GM19025 (cell line): ENCODE results near the gene MUCL3.
"Not testable (repeated sequence)": the region's sequence is repeated elsewhere in the genome, so short reads cannot be mapped to it uniquely, and the experiment has no call there.

Experiments used
- ATAC-seq: cut with Tn5 transposase; IDR thresholded peaks from one replicate; pipeline ENCODE4 v1.9.1; 2021; ENCODE audit warnings: mild to moderate bottlenecking, low read depth, moderate library complexity; ENCODE audit not compliant: unreplicated experiment

Gene MUCL3

GRCh38 chr6:30940361-30940986 lies at the start of gene MUCL3:
Gene MUCL3 (plus strand): TSS chr6:30940973. CDS start chr6:30941000, 27 bp downstream.
- no peak for ATAC-seq

DNA sequence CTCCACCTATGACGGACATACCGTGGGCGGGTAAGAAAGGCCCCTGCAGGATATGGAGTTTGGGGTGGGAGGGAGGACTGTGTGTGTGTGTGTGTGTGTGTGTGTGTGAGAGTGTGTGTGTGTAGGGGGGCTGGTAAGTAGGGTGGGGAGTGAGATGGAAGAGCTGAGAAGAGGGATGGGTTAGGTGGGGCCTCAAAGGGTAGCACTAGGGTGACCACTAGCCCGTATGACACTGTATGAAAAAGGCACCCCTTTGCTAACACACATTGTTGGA lies 49.4 kb upstream of the MUCL3 start:
- ATAC-seq: no peak

GRCh38 chr6:30891816-30892538 lies 48.8 kb upstream of the MUCL3 start:
- ATAC-seq: no peak

- ATAC-seq: no peak
Measured at GRCh38 chr6:30893001-30893591, 47.7 kb upstream of the MUCL3 start.

GRCh38 chr6:30893666-30894065 lies 47.1 kb upstream of the MUCL3 start:
- no peak for ATAC-seq

- ATAC-seq: no peak
Measured at GRCh38 chr6:30894381-30894780, 46.4 kb upstream of the MUCL3 start.

- ATAC-seq: no peak
Measured at GRCh38 chr6:30894935-30895334, 45.8 kb upstream of the MUCL3 start.

DNA sequence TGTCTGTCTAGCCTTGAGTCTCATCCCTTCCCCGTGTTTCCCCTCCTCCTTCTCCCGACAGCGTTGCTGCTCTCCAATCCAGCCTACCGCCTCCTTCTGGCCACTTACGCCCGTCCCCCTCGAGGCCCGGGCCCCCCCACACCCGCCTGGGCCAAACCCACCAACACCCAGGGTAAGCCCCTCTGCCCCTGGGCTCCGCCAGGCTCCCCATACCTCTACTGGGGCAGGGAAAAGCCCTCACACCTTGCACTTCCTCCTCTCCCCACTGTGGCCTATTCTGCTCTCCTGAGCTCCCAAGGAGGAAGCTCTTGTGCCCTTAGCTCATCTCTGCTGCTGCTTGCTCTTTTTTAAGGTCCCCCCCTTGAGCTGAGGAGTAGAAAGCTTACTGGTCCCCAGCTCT lies 45.4 kb upstream of the MUCL3 start:
- ATAC-seq: no peak

- ATAC-seq: no peak
Measured at GRCh38 chr6:30896541-30896940, 44.2 kb upstream of the MUCL3 start.

GRCh38 chr6:30897882-30898281 lies 42.9 kb upstream of the MUCL3 start:
- no peak for ATAC-seq

DNA sequence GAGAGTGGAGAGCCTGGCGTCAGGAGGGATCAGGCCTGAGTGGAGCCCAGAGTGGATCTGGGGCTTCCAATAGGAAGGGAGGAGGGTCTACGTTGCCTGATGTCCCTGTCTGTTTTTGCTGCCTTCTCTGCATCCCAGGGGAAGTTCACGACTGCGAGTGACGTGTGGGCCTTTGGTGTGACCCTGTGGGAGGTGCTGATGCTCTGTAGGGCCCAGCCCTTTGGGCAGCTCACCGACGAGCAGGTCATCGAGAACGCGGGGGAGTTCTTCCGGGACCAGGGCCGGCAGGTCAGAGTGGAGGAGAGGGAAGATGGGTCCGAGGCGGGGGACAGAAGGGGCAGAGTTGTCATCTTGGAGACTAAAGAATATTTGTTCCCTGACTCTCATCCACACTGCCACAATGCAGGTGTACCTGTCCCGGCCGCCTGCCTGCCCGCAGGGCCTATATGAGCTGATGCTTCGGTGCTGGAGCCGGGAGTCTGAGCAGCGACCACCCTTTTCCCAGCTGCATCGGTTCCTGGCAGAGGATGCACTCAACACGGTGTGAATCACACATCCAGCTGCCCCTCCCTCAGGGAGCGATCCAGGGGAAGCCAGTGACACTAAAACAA lies 41.9 kb upstream of the MUCL3 start:
- ATAC-seq: no peak

- no peak for ATAC-seq
Measured at GRCh38 chr6:30900863-30901417, 39.8 kb upstream of the MUCL3 start.

- ATAC-seq: no peak
Measured at GRCh38 chr6:30901436-30901835, 39.3 kb upstream of the MUCL3 start.

DNA sequence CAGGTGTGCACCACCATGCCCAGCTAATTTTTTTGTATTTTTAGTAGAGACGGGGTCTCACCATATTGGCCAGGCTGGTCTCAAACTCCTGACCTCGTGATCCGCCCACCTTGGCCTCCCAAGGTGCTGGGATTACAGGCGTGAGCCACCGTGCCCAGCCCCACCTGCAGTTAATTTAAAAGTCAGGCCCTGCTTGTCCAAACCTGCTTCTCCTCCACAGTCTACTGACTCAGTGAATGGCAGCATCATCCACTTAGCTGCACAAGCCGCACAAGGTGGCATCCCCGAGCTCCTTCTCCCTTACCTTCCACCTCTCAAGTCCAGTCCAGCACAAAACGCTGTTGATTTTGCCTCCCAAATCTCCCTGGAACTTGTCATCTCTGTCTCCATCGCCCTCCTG lies 38.6 kb upstream of the MUCL3 start:
- ATAC-seq: not testable (repeated sequence)

GRCh38 chr6:30902709-30903108 lies 38.1 kb upstream of the MUCL3 start:
- no peak for ATAC-seq

GRCh38 chr6:30903236-30903635 lies 37.5 kb upstream of the MUCL3 start:
- ATAC-seq: no peak

DNA sequence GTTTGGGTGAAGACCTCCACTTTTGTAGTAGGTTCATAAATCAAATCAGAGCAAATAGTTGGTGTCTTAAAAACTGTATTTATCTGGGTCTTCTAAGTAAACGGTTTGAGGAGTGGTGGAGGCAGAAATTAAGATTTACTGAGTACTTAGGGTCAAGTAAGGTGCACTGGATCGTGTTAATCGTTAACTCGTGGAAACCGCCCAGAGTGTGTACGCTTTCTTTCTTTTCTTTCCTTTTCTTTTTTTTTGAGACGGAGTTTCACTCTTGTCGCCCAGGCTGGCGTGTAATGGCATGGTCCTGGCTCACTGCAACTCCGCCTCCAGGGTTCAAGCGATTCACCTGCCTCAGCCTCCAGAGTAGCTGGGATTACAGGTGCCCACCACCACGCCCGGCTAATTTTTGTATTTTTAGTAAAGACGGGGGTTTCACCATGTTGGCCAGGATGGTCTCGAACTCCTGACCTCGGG lies 33.4 kb upstream of the MUCL3 start:
- not testable (repeated sequence) for ATAC-seq

- peak; percentile 94 for ATAC-seq
Measured at GRCh38 chr6:30907758-30908591, 32.8 kb upstream of the MUCL3 start, which contains the start of gene GTF2H4. Gene GTF2H4 (plus strand): TSS chr6:30908207.

- ATAC-seq: no peak
Measured at GRCh38 chr6:30908700-30909099, 32.1 kb upstream of the MUCL3 start.

GRCh38 chr6:30910473-30910872 lies 30.3 kb upstream of the MUCL3 start:
- ATAC-seq: not testable (repeated sequence)
